Neural progenitor cell (in vitro differentiated cells): ENCODE results near the gene ZKSCAN8.

Experiments used
- EZH2phosphoT487 ChIP-seq: fragments of 200-600 bp; sonication (generic); IDR thresholded peaks from 2 replicates; pipeline ENCODE4 v1.6.1; 2017; ENCODE audit warnings: antibody characterized with exemption
- TF ChIP-seq, protein P1 (sequence below): fragments of 200-600 bp; sonication (generic); IDR thresholded peaks from 2 replicates; pipeline ENCODE4 v1.5.1; 2017; ENCODE audit warnings: antibody characterized with exemption, mild to moderate bottlenecking

GRCh38 chr6:28121876-28122275, 19.8 kb upstream of the ZKSCAN8 start:
- TF ChIP-seq, protein P1, sequence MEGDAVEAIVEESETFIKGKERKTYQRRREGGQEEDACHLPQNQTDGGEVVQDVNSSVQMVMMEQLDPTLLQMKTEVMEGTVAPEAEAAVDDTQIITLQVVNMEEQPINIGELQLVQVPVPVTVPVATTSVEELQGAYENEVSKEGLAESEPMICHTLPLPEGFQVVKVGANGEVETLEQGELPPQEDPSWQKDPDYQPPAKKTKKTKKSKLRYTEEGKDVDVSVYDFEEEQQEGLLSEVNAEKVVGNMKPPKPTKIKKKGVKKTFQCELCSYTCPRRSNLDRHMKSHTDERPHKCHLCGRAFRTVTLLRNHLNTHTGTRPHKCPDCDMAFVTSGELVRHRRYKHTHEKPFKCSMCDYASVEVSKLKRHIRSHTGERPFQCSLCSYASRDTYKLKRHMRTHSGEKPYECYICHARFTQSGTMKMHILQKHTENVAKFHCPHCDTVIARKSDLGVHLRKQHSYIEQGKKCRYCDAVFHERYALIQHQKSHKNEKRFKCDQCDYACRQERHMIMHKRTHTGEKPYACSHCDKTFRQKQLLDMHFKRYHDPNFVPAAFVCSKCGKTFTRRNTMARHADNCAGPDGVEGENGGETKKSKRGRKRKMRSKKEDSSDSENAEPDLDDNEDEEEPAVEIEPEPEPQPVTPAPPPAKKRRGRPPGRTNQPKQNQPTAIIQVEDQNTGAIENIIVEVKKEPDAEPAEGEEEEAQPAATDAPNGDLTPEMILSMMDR: no peak
- no peak for TF ChIP-seq EZH2phosphoT487
